ENCODE results near the gene MAP3K20.

DNA sequence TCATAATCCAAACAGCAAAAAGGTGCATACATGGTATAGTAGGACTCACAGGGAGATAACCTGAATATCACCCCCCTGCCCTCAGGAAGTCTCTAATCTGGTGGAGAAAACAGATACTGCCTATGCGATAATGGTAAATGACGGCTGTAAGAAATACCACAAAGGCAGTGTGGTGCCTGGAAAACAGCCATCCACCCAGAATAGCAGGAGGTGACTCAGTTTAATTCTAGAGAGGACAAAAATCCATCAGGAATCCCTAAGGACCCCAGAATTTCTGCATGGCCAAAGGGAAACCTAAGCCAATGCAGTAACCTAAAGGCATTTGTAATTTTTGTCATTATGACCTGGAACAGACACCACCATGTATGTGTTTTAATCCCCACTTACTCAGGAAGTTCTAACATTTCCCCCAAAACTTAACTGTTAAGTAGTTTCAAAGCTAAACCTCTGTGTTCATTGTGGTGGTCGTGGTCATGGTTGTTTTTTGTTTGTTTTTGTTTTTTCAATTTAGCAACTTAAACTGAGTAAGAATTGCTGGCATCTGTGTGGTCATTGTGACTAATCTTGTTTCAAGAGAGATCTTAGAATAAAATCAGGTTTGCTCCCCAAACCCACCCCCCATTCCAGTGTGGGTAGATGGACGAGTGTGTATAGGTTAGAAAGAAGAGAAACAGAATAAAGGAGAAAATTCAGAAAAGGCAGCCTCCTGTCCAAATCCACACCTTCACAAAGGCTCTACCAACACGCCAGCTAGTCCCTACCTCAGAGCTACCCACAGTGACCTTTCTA, 157.5 kb downstream of the MAP3K20 start:
- no peak for TF ChIP-seq EZH2 (IDR thresholded peaks at IDR 0.05; ENCODE audit: borderline replicate concordance, low read depth, low read length, poor library complexity, severe bottlenecking)
- TF ChIP-seq, protein P1, sequence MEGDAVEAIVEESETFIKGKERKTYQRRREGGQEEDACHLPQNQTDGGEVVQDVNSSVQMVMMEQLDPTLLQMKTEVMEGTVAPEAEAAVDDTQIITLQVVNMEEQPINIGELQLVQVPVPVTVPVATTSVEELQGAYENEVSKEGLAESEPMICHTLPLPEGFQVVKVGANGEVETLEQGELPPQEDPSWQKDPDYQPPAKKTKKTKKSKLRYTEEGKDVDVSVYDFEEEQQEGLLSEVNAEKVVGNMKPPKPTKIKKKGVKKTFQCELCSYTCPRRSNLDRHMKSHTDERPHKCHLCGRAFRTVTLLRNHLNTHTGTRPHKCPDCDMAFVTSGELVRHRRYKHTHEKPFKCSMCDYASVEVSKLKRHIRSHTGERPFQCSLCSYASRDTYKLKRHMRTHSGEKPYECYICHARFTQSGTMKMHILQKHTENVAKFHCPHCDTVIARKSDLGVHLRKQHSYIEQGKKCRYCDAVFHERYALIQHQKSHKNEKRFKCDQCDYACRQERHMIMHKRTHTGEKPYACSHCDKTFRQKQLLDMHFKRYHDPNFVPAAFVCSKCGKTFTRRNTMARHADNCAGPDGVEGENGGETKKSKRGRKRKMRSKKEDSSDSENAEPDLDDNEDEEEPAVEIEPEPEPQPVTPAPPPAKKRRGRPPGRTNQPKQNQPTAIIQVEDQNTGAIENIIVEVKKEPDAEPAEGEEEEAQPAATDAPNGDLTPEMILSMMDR (conservative IDR thresholded peaks at IDR 0.05; ENCODE audit: low read depth, low read length), result no peak

All from A673 (cell line).